ENCODE measurements around the gene NTN1.

The NTN1 gene

DNA sequence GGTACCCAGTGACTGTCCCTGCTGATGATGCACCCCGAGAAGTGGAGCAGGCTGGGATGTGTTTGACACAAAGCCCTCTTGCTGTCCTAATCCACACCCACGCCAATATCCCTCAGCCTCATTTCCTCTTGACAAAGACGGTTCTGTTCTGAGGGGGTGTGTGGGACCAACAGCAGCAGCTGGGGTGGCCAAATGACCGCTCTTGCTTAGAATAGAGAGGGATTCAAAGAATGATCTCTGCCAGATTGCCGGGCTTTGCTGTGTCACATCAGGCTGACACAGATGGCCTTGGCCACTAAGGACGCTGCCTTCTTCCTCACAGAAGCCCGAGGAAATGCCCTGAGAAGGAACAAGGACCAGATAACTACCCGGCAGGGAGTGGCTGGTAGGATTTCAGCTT is 250.7 kb downstream of the NTN1 start:
- DNase-seq (ENCODE audit: low read depth in 2 of 2) = no peak

- DNase-seq (ENCODE audit: low read depth in 2 of 2) = no peak
These were observed 251.3 kb downstream of the NTN1 start for GRCh38 chr17:9272501-9273200.

- no peak for DNase-seq (ENCODE audit: low read depth in 2 of 2)
These were observed 252.4 kb downstream of the NTN1 start for GRCh38 chr17:9273428-9274391.

- no peak for DNase-seq (ENCODE audit: low read depth in 2 of 2)
These were observed 253.7 kb downstream of the NTN1 start for GRCh38 chr17:9274973-9275372.

- DNase-seq (ENCODE audit: low read depth in 2 of 2) = no peak
These were observed 258.6 kb downstream of the NTN1 start for GRCh38 chr17:9279893-9280292.

GRCh38 chr17:9283909-9284308 is 262.6 kb downstream of the NTN1 start:
- DNase-seq (ENCODE audit: low read depth in 2 of 2) = no peak

DNA sequence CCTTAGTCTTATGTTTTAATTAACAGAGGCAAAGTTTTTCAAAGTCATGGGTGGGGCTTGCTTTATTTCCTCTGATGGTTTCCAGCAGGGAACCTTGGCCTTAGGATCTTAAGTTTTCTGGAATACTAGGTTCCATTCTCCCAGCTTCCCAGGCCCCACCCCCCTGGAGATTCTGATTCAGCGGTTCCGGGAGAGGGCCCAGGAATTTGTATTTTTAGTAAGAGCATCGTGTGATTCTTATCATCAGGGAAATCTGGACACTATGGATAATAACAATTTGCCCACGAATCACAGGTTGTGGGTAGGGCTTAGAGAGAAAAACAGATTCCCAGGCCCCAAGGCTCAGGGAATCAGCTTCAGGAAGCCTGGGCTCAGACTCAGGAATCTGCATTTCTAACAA is 263.6 kb downstream of the NTN1 start:
- no peak for DNase-seq (ENCODE audit: low read depth in 2 of 2)

DNA sequence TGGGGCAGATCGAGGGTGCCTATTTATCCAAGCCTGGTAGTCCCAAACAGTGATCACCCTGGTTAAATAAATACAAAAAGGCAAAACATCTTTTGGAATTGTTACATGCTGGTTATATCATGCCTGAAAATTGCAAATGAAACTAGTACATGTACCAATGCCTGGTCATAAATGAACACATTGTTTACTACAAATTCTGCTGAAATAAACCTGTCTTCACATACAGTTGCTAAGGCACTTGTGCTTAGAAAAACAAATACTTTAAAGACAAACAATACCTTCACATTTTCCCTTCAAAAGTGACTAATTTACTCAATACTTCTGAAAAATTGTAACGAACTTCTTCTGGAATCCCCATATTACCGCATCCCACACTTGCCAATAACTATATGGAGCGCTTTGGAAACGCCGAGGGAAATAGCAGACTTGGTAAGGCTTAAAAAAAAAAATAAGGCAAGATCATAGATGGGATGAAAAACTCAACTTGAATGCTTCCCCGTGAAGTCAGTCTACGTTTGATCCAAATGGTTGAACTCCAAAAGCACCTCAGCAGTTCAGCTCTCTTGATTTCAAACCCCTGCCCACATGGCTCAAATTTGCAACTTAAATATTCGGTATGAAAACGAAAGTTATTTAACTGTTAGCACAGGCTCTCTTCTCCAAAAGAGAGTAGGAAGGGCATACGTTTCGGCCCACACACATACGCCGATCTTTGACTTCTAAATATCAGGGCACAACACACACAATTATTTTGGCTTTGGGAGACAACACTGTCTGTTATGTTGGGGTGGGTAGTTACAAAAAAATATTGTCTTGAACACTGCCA is 264.5 kb downstream of the NTN1 start:
- DNase-seq (ENCODE audit: low read depth in 2 of 2) = no peak

DNA sequence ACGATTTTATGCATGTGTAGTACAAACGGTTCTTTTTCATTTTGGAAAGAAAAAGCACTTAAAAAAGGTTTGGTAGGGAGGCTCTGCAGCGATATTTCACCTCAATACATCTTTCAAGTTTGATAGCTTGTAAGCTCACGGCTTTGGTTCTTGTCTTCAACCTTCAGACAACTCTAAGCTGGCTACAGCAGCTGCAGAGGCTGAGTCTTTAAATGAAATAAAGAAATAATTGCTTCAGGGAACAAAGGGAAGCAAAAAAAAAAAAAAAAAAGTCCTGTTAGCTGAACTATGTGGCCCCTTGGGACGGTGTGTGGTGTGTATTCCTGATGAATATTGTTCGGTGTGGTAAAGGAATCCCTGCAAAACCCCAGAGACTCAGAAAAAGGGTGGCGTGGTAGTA is 265.1 kb downstream of the NTN1 start:
- DNase-seq (ENCODE audit: low read depth in 2 of 2) = no peak

- no peak for DNase-seq (ENCODE audit: low read depth in 2 of 2)
These were observed 266.0 kb downstream of the NTN1 start for GRCh38 chr17:9287306-9287705.

GRCh38 chr17:9290226-9290613 is 268.9 kb downstream of the NTN1 start:
- DNase-seq (ENCODE audit: low read depth in 2 of 2) = no peak

GRCh38 chr17:9291912-9292560 is 270.7 kb downstream of the NTN1 start:
- DNase-seq (ENCODE audit: low read depth in 2 of 2) = peak in 1 of 2 donors; percentile 3

- DNase-seq (ENCODE audit: low read depth in 2 of 2) = no peak
These were observed 271.2 kb downstream of the NTN1 start for GRCh38 chr17:9292561-9292941.

Measured in stimulated activated CD8-positive, alpha-beta memory T cell treated with anti-CD3 and anti-CD28 coated beads, Interleukin-7, amount 100 ng/mL, for 1 hour (primary cell).